HG03432 (cell line): ENCODE data around the gene ANKRD2.

Source experiments
- ATAC-seq: cut with Tn5 transposase; IDR thresholded peaks from one replicate; pipeline ENCODE4 v1.9.1; 2021; ENCODE audit warnings: mild to moderate bottlenecking, moderate library complexity; ENCODE audit not compliant: unreplicated experiment

ANKRD2 gene

GRCh38 chr10:97632949-97633884 is 60.6 kb downstream of the ANKRD2 start, which contains the start of gene MORN4:
MORN4 (minus strand) TSS chr10:97633500; CDS start chr10:97619653, 13,847 bp downstream.
- ATAC-seq, result peak; percentile 99
